AG10803 (cell line): ENCODE results near the gene MARCHF9.

Source experiments
- DNase-seq: peaks from one replicate; pipeline ENCODE4 v3.0.0; 2010; ENCODE audit warnings: low read depth
- H3K4me3 ChIP-seq: 2 replicates; pipeline ENCODE4 v1.5.1; 2011; ENCODE audit warnings: mild to moderate bottlenecking, low read length, control low read depth
- CTCF ChIP-seq: conservative IDR thresholded peaks from 2 replicates; pipeline ENCODE4 v1.5.1; 2011; ENCODE audit warnings: mild to moderate bottlenecking, low read length, control low read depth, inconsistent platforms

Gene MARCHF9

DNA sequence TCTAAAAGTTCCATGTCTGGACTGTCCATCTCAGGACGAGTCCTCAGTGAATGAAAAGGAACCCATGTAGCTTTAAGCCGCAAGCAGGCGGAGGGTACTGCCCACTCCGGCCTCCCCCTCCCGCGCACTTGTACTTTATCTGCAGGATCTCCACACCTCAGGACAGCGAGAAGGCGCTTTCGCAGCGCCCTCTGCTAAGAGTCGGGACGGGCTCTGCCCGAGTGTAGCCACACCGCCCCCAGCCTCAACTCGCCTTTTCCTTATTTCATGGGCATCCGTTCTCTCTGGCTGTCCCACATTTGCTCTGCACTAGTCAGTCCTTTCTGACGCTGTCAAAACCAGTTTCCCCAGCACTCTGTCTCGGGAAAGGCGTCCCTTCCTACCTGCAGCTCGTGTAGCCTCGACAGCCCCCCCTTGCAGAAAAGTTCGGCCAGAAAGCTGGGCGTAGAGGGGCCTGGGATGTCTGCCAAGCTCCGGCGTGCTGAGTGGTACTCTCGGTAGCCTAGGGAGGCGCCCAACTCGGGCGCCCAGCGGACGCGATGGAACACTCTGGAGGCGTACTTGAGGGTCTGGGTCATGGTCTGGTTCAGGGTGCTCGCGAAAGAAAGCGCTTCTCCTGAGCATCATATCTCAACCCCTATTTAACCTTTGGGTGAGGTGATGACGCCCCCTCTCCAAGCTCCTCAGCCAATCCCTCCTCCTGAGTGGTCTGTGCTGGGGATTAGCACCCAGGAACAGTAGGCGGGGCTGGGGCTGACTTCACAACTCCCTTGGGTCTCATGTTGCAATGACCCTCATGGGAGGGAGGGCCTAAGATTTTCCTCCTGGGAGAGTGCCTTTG lies 11.8 kb downstream of the MARCHF9 start, which contains the start of gene CYP27B1:
Gene CYP27B1 (minus strand): TSS at position 615 of the 841 bp plus-strand sequence. CDS start 37 bp downstream, at position 578.
- H3K4me3 ChIP-seq = peak within 1 kb of the TSS; percentile 36
- TF ChIP-seq CTCF = no peak
- DNase-seq = no peak

DNA sequence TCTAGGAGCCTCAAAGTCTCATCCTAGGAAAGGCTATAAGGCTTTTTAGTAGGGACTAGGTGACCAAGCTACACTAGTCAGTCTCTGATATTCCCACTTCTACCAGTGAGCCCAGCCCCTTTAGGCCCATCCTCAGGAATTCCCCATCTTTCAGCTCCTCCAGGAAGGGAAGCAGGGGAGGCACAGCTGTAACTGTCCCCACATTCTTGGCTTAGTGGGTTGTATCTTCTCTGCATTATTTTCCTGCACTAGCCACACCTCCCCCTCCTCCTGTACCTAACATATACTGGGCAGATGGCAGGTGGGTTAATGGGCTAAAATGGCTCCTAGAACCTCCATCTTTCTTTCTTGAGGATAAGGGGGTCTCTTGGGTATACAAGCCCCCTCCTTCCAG lies 12.4 kb downstream of the MARCHF9 start:
- TF ChIP-seq CTCF = no peak
- no peak for DNase-seq
- no peak overlapping the region for H3K4me3 ChIP-seq

GRCh38 chr12:57767876-57768275 lies 13.0 kb downstream of the MARCHF9 start:
- DNase-seq = no peak
- no peak for TF ChIP-seq CTCF
- H3K4me3 ChIP-seq = no peak overlapping the region

DNA sequence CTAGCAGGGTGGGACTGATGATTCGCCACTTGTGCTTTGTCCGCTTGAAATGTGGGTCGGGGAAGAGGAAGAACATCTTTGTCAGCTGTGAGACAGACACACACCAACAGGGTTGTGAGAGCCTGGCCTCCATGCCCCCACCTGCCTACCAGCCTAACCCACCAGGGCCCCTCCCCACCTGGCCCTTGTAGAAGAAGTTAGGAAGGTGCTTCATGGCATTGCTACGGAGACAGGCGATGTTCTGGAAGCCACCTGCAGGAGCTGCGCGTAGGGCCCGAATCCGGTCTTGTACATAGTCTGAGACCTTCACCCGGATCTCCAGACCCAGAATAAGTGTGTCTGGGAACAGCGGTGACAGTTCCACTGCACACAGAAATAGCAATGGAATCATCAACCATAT lies 14.7 kb downstream of the MARCHF9 start:
- no peak for TF ChIP-seq CTCF
- DNase-seq = no peak

GRCh38 chr12:57770734-57771133 lies 15.8 kb downstream of the MARCHF9 start:
- DNase-seq = no peak
- no peak overlapping the region for H3K4me3 ChIP-seq
- no peak for TF ChIP-seq CTCF

More for the DNA sequence above, 14.7 kb downstream of the MARCHF9 start:
- H3K4me3 ChIP-seq = no peak overlapping the region

- H3K4me3 ChIP-seq = peak overlapping the region; percentile 99
- no peak for TF ChIP-seq CTCF
- peak; percentile 85 for DNase-seq
Observed at GRCh38 chr12:57771236-57771872, 16.5 kb downstream of the MARCHF9 start.
